ENCODE data around the gene C11orf24. TPM values are rescaled to one million over a fixed set of nuclear protein-coding genes. Genes with fewer than 3 reads are reported as not detected.

C11orf24 gene
- total RNA-seq, 1 donor from 2014 or later = 24.7 TPM

DNA sequence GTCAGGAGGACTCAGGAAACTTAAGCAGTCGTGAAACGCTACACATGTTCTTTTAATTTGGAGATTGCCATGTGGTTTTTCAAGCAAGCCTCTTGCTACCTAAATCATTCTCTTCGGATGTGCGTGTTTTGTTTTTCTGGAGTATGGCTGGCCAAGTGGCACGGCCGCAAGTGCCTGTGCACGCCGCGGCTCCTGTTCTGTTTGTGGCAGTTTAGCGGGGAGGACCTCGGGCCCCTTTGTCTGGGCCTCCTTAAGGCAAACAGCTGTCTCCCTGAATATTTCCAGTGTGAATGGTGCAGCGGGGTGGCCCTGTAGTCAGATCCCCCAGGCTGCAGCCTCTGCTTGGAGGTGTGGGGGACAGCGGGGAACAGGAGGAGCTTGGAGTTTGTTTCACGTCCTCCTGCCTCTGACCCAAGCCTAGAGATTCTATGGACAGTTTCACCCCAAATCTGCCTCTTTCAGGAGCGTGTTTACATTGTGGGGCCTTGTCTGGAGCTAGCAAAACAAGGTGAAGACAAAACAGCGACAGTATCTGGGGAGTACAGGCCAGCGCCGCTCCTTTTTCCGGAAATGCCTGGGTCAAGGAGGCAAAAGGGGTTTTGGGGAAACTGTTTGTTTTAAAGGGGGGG lies 41.9 kb upstream of the C11orf24 start:
- H3K4me1 ChIP-seq = peaks cover 52% of the 10 kb centered on the region
- peak overlapping the region; percentile 67 for H3K4me3 ChIP-seq

GRCh38 chr11:68312780-68313573 lies 41.2 kb upstream of the C11orf24 start:
- Histone ChIP-seq H3K27ac (peak overlapping the region; percentile 66), H3K4me3 (peak overlapping the region; percentile 67), H3K4me1 (peaks cover 52% of the 10 kb centered on the region), H3K27me3 (ENCODE audit: low read depth) (no peaks in the 10 kb centered on the region), H3K36me3 (no peaks in the 10 kb centered on the region), H3K9me3 (no peaks in the 10 kb centered on the region)
- TF ChIP-seq, protein P1, sequence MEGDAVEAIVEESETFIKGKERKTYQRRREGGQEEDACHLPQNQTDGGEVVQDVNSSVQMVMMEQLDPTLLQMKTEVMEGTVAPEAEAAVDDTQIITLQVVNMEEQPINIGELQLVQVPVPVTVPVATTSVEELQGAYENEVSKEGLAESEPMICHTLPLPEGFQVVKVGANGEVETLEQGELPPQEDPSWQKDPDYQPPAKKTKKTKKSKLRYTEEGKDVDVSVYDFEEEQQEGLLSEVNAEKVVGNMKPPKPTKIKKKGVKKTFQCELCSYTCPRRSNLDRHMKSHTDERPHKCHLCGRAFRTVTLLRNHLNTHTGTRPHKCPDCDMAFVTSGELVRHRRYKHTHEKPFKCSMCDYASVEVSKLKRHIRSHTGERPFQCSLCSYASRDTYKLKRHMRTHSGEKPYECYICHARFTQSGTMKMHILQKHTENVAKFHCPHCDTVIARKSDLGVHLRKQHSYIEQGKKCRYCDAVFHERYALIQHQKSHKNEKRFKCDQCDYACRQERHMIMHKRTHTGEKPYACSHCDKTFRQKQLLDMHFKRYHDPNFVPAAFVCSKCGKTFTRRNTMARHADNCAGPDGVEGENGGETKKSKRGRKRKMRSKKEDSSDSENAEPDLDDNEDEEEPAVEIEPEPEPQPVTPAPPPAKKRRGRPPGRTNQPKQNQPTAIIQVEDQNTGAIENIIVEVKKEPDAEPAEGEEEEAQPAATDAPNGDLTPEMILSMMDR (IDR thresholded peaks at IDR 0.05) = no peak
- peak; percentile 30 to 35 for ATAC-seq
- DNase-seq = no peak
- intact Hi-C loops (cut with DNase I) = no loop called here

More for the DNA sequence above, 41.9 kb upstream of the C11orf24 start:
- intact Hi-C loops (cut with DNase I) = no loop called here
- DNase-seq = no peak
- ATAC-seq = peak in 1 of 2 donors; percentile 7
- Histone ChIP-seq H3K9me3 (no peaks in the 10 kb centered on the region), H3K27me3 (ENCODE audit: low read depth) (no peaks in the 10 kb centered on the region), H3K36me3 (no peaks in the 10 kb centered on the region), H3K27ac (peak overlapping the region; percentile 66)
- TF ChIP-seq, protein P1 (IDR thresholded peaks at IDR 0.05) = no peak

- DNase-seq (no peak), ATAC-seq (peak; percentile 30 to 41)
- H3K27ac ChIP-seq = peak within 1 kb of the TSS; percentile 66
- no peaks in the 10 kb centered on the region for H3K9me3 ChIP-seq
- H3K4me3 ChIP-seq = peak within 1 kb of the TSS; percentile 67
- H3K27me3 ChIP-seq (ENCODE audit: low read depth) = no peaks in the 10 kb centered on the region
- TF ChIP-seq, protein P1 (IDR thresholded peaks at IDR 0.05) = no peak
- H3K36me3 ChIP-seq = no peaks in the 10 kb centered on the region
- intact Hi-C loops (cut with DNase I) = no loop called here
- peaks cover 47% of the 10 kb centered on the region for H3K4me1 ChIP-seq
Measured at GRCh38 chr11:68312117-68312779, 40.5 kb upstream of the C11orf24 start, which contains the start of gene LRP5. Gene LRP5 (plus strand): TSS chr11:68312591. CDS start chr11:68312715, 124 bp downstream.

GRCh38 chr11:68311160-68312116 lies 39.7 kb upstream of the C11orf24 start:
- DNase-seq (no peak), ATAC-seq (no peak)
- Histone ChIP-seq H3K36me3 (no peaks in the 10 kb centered on the region), H3K4me3 (peak overlapping the region; percentile 41), H3K27ac (peak overlapping the region; percentile 62), H3K9me3 (no peaks in the 10 kb centered on the region), H3K4me1 (peaks cover 39% of the 10 kb centered on the region), H3K27me3 (ENCODE audit: low read depth) (no peaks in the 10 kb centered on the region)
- intact Hi-C loops (cut with DNase I) = no loop called here
- TF ChIP-seq, protein P1 (IDR thresholded peaks at IDR 0.05) = no peak

All from lower lobe of right lung (tissue), 2 donors.